ENCODE data around the gene SAXO1.
"Not testable (repeated sequence)": the region's sequence is repeated elsewhere in the genome, so short reads cannot be mapped to it uniquely, and the experiment has no call there.

The SAXO1 gene

GRCh38 chr9:18999173-18999785, 33.7 kb downstream of the SAXO1 start:
- no peak for DNase-seq (ENCODE audit: low read depth in 2 of 2)

GRCh38 chr9:18997151-18997550, 35.9 kb downstream of the SAXO1 start:
- DNase-seq (ENCODE audit: low read depth in 2 of 2): no peak

GRCh38 chr9:18996211-18996610, 36.8 kb downstream of the SAXO1 start:
- DNase-seq (ENCODE audit: low read depth in 2 of 2): no peak

GRCh38 chr9:18994263-18994916, 38.6 kb downstream of the SAXO1 start:
- no peak for DNase-seq (ENCODE audit: low read depth in 2 of 2)

GRCh38 chr9:18991197-18991596, 41.8 kb downstream of the SAXO1 start:
- DNase-seq (ENCODE audit: low read depth in 2 of 2): not testable (repeated sequence)

- no peak for DNase-seq (ENCODE audit: low read depth in 2 of 2)
These were observed 42.5 kb downstream of the SAXO1 start for GRCh38 chr9:18990494-18990893.

GRCh38 chr9:18989865-18990264, 43.1 kb downstream of the SAXO1 start:
- no peak for DNase-seq (ENCODE audit: low read depth in 2 of 2)

- DNase-seq (ENCODE audit: low read depth in 2 of 2): no peak
These were observed 43.9 kb downstream of the SAXO1 start for GRCh38 chr9:18989097-18989496.

- DNase-seq (ENCODE audit: low read depth in 2 of 2): no peak
These were observed 45.0 kb downstream of the SAXO1 start for GRCh38 chr9:18988003-18988402.

GRCh38 chr9:18985996-18986395, 47.0 kb downstream of the SAXO1 start:
- no peak for DNase-seq (ENCODE audit: low read depth in 2 of 2)

- no peak for DNase-seq (ENCODE audit: low read depth in 2 of 2)
These were observed 47.5 kb downstream of the SAXO1 start for GRCh38 chr9:18985464-18985951.

GRCh38 chr9:18982262-18982620, 50.8 kb downstream of the SAXO1 start:
- DNase-seq (ENCODE audit: low read depth in 2 of 2): no peak

GRCh38 chr9:18981476-18982261, 51.3 kb downstream of the SAXO1 start:
- no peak for DNase-seq (ENCODE audit: low read depth in 2 of 2)

- no peak for DNase-seq (ENCODE audit: low read depth in 2 of 2)
These were observed 52.8 kb downstream of the SAXO1 start for GRCh38 chr9:18980189-18980588.

GRCh38 chr9:18979367-18979766, 53.6 kb downstream of the SAXO1 start:
- DNase-seq (ENCODE audit: low read depth in 2 of 2): no peak

GRCh38 chr9:18978188-18978587, 54.8 kb downstream of the SAXO1 start:
- DNase-seq (ENCODE audit: low read depth in 2 of 2): no peak

- DNase-seq (ENCODE audit: low read depth in 2 of 2): no peak
These were observed 56.1 kb downstream of the SAXO1 start for GRCh38 chr9:18976709-18977531.

GRCh38 chr9:18976221-18976708, 56.7 kb downstream of the SAXO1 start:
- no peak for DNase-seq (ENCODE audit: low read depth in 2 of 2)

GRCh38 chr9:18973348-18973747, 59.7 kb downstream of the SAXO1 start:
- DNase-seq (ENCODE audit: low read depth in 2 of 2): no peak

- no peak for DNase-seq (ENCODE audit: low read depth in 2 of 2)
These were observed 60.3 kb downstream of the SAXO1 start for GRCh38 chr9:18972675-18973074.

- DNase-seq (ENCODE audit: low read depth in 2 of 2): no peak
These were observed 61.1 kb downstream of the SAXO1 start for GRCh38 chr9:18971909-18972308.

- DNase-seq (ENCODE audit: low read depth in 2 of 2): no peak
These were observed 61.6 kb downstream of the SAXO1 start for GRCh38 chr9:18971404-18971803.

All from stimulated activated CD4-positive, alpha-beta T cell treated with anti-CD3 and anti-CD28 coated beads, Interleukin-4, amount 100 ng/mL, for 48 hours (primary cell).